Neural crest cell (in vitro differentiated cells): Measurements from ENCODE around the gene ZSWIM1. TPM values are rescaled to one million over a fixed set of nuclear protein-coding genes. Genes with fewer than 3 reads are reported as not detected.

Experiments used
- DNase-seq: peaks from one replicate; pipeline ENCODE4 v3.0.0; 2021; ENCODE audit warnings: low read depth, mixed read lengths, low spot score
- H3K27ac Mint-ChIP-seq: one replicate; pipeline ENCODE4 v1.8.0; 2021; ENCODE audit warnings: mild to moderate bottlenecking, mixed read lengths; ENCODE audit not compliant: unreplicated experiment
- H3K27me3 Mint-ChIP-seq: 2 replicates; pipeline ENCODE4 v1.8.0; 2021; ENCODE audit warnings: low read depth, mild to moderate bottlenecking, mixed read lengths
- H3K36me3 Mint-ChIP-seq: 2 replicates; pipeline ENCODE4 v1.8.0; 2021; ENCODE audit warnings: low read depth, mild to moderate bottlenecking, mixed read lengths
- H3K4me1 Mint-ChIP-seq: 2 replicates; pipeline ENCODE4 v1.8.0; 2021; ENCODE audit warnings: mixed read lengths
- H3K4me3 Mint-ChIP-seq: one replicate; pipeline ENCODE4 v1.8.0; 2021; ENCODE audit warnings: mild to moderate bottlenecking, mixed read lengths
- H3K9me3 Mint-ChIP-seq: 2 replicates; pipeline ENCODE4 v1.8.0; 2021; ENCODE audit warnings: mixed read lengths
- total RNA-seq: library from RNA; stranded (reverse); gene quantifications from 2 replicates; pipeline ENCODE4 v1.2.1, GENCODE V29; 2021
- TF ChIP-seq, protein P1 (sequence below): fragments of 200-600 bp; sonication (generic); conservative IDR thresholded peaks from 2 replicates; pipeline ENCODE4 v1.5.0; 2021; ENCODE audit warnings: antibody characterized with exemption, mild to moderate bottlenecking

Gene ZSWIM1
- total RNA-seq, 1 donor from 2014 or later: 16.6 TPM

DNA sequence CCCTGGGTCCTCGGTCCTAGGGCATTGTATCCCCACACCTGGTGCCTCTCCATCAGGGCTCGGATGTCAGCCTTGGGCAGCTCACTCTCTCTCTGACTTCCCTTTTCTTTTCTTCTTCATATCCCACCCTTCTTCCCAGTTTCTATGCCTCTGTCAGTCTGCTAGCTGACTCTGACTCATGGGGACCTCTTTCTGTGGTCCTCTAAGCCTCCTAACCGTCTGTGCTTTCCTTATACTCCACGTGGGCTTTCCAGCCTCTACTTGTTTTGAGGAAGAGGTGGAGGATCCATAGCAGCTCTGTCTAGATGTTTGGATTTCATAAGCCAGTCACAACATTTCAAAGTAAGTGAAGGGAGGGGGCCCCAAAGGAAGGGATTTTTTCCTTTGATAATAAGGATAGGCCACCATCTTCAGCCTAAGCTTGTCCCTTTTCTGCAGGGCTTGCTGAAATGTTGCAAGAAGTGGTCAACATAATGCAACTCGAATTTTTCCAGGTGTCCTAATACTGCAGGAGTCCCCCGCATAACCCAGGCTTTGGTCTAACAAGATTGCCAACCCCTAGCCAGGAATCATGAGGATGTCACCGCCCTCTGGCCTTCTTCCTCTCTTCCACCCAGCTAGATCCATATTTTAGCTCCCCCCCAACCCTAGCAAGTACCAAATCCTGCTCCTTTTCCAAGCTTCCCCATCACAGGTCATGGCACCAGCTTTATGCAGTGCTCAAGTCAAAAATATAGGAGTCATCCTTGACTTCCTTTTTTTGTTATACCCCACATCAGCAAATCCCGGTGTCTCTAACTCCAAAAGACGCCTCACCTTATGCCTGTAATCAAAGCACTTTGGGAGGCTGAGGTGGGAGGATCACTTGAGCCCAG, 39.7 kb downstream of the ZSWIM1 start:
- DNase-seq: no peak
- TF ChIP-seq, protein P1, sequence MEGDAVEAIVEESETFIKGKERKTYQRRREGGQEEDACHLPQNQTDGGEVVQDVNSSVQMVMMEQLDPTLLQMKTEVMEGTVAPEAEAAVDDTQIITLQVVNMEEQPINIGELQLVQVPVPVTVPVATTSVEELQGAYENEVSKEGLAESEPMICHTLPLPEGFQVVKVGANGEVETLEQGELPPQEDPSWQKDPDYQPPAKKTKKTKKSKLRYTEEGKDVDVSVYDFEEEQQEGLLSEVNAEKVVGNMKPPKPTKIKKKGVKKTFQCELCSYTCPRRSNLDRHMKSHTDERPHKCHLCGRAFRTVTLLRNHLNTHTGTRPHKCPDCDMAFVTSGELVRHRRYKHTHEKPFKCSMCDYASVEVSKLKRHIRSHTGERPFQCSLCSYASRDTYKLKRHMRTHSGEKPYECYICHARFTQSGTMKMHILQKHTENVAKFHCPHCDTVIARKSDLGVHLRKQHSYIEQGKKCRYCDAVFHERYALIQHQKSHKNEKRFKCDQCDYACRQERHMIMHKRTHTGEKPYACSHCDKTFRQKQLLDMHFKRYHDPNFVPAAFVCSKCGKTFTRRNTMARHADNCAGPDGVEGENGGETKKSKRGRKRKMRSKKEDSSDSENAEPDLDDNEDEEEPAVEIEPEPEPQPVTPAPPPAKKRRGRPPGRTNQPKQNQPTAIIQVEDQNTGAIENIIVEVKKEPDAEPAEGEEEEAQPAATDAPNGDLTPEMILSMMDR: no peak
- no peak overlapping the region for H3K27ac Mint-ChIP-seq
- no peaks in the 10 kb centered on the region for H3K9me3 Mint-ChIP-seq
- H3K4me1 Mint-ChIP-seq: no peaks in the 10 kb centered on the region
- H3K36me3 Mint-ChIP-seq: no peaks in the 10 kb centered on the region
- H3K4me3 Mint-ChIP-seq: no peak overlapping the region
- H3K27me3 Mint-ChIP-seq: peaks cover 15% of the 10 kb centered on the region

DNA sequence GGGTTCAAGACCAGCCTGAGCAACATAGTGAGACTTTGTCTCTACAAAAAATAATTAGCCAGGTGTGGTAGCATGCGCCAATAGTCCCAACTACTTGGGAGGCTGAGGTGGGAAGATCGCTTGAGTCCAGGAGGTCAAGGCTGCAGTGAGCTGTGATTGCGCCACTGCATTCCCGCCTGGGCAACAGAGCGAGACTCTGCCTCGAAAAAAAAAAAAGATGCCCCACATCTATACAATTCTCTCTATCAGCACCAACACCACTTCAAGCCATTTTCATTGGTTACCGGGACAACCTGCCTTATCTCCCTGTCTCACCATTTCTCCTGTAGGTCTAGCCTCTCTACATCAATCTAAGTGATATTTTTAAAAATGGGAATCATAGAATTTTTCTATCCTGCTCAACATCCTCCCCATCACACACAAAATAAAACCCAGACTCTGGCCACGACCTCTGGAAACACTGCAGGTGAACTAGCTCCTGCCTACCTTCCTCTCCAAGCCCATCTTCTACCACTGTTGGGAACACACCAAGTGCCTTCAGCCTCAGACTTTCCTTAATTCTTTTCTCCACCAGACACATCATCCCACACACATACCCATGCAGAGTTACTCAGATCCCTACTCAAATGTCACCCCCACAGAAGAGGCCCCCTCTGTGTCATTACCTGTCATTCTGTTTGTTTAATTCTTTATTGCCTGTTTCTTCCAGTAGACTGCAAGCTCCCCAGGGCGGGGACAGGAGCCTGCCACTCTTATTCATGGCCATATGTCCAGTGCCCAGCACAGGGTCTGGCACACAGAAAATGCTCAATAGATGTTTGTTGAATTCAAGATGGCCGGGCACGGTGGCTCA, 40.5 kb downstream of the ZSWIM1 start:
- no peaks in the 10 kb centered on the region for H3K4me1 Mint-ChIP-seq
- no peak for DNase-seq
- no peaks in the 10 kb centered on the region for H3K36me3 Mint-ChIP-seq
- no peak overlapping the region for H3K4me3 Mint-ChIP-seq
- TF ChIP-seq, protein P1: no peak
- H3K9me3 Mint-ChIP-seq: no peaks in the 10 kb centered on the region
- peaks cover 15% of the 10 kb centered on the region for H3K27me3 Mint-ChIP-seq
- H3K27ac Mint-ChIP-seq: no peak overlapping the region

DNA sequence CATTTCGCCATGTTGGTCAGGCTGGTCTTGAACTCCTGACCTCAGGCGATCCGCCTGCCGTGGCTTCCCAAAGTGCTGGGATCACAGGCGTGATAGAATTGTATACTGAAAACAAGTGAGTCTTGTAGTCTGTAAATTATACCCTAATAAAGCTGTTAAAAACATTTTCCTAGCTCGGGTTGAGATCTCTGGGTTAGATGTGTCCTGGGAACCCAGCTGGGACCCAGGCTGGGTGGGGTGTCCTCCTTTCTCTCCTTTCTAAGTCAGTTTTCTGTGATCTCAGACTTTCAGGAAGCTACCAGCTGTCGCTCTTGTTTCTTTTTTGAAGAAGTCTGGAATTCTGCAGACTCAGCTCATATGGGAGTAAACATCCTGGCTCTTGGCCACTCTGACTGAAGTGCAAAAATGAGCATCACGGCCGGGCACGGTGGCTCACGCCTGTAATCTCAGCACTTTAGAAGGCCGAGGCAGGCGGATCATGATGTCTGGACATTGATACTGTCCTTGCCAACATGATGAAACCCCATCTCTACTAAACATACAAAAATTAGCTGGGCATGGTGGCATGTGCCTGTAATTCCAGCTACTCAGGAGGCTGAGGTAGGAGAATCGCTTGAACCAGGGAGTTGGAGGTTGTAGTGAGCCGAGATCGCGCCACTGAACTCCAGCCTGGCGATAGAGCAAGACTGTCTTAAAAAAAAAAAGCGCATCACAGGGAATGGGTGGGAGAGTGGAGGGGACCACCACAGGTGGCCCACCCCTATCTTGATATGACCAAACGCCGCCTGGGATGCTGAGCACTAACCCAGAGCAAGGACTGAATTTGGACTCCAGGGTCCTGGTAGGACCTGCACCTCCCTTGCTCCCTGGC, 43.6 kb downstream of the ZSWIM1 start:
- Mint-ChIP-seq H3K4me3 (no peak overlapping the region), H3K27me3 (peaks cover 15% of the 10 kb centered on the region), H3K9me3 (no peaks in the 10 kb centered on the region), H3K27ac (no peak overlapping the region), H3K4me1 (no peaks in the 10 kb centered on the region), H3K36me3 (no peaks in the 10 kb centered on the region)
- DNase-seq: no peak
- TF ChIP-seq, protein P1: no peak

DNA sequence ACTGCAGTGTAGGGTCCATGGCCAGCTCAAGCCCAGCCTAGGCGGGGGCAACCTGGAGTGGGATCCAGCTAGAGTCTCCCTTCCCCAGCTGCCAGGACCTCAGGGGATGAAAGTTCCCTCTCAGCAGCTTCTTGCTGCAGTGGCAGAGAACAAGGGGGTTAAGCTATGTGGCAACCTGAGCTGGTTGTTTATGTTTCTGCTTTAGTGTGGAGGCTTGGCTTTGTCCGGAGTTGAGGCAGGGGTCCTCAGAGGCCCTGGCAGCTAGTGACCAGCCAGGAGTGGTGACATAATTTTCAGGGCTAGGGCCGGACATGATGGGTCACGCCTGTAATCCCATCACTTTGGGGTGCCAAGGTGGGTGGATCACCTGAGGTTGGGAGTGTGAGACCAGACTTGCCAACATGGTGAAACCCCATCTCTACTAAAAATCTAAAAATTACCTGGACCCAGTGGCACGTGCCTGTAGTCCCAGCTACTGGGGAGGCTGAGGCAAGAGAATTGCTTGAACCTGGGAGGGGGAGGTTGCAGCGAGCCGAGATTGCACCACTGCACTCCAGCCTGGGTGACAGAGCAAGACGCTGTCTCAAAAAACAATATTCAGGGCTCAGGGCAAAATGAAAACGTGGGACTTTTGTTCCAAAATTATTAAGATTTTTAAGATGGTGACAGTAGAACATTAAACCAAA, 44.9 kb downstream of the ZSWIM1 start:
- H3K4me3 Mint-ChIP-seq: no peak overlapping the region
- H3K27ac Mint-ChIP-seq: no peak overlapping the region
- H3K9me3 Mint-ChIP-seq: no peaks in the 10 kb centered on the region
- TF ChIP-seq, protein P1: no peak
- H3K4me1 Mint-ChIP-seq: no peaks in the 10 kb centered on the region
- peaks cover 7% of the 10 kb centered on the region for H3K27me3 Mint-ChIP-seq
- no peak for DNase-seq
- H3K36me3 Mint-ChIP-seq: no peaks in the 10 kb centered on the region

DNA sequence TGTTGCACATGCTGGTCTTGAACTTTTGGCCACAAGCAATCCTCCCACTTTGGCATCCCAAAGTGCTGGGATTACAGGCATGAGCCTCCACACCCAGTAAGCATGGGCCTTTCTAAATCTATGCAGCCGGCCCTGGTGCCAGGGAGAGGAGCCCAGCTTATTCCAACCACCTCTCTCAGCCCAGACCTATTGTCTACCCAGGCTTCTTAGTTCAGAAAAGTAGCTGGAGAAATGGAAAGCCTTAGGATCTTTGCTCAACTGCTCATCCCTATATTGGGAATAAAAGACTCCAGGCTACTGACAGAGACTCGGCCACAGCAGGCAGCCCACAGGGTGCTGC, 45.7 kb downstream of the ZSWIM1 start:
- TF ChIP-seq, protein P1: no peak
- Mint-ChIP-seq H3K4me1 (no peaks in the 10 kb centered on the region), H3K4me3 (no peak overlapping the region), H3K9me3 (no peaks in the 10 kb centered on the region), H3K36me3 (no peaks in the 10 kb centered on the region), H3K27ac (no peak overlapping the region), H3K27me3 (peaks cover 5% of the 10 kb centered on the region)
- DNase-seq: no peak
